HCT116 (cell line): ENCODE results near the gene CAPN9. TPM values are rescaled to one million over a fixed set of nuclear protein-coding genes. Genes with fewer than 3 reads are reported as not detected.

ENCODE experiments used
- ATAC-seq: fragments of 200-7000 bp; cut with Tn5 transposase; 2 replicates; pipeline ENCODE4 v1.9.1; 2020; ENCODE audit warnings: mild to moderate bottlenecking, moderate library complexity
- BruUV-seq: library from RNA; stranded (reverse); fragments of 400-500 nt; replicated peaks from 2 replicates; lab custom pipeline; 2021; lab: Mats Ljungman, UMichigan
- CTCF ChIA-PET: fragments of 300-600 bp; sonication (Branson Sonifier 250); formaldehyde crosslinking; loops from one replicate; lab custom pipeline; 2021; ENCODE audit warnings: antibody characterized with exemption; lab: Charles Lee
- POLR2A ChIA-PET: fragments of 300-600, 350-600 bp; sonication (Branson Sonifier 250); formaldehyde crosslinking; loops from one replicate; lab custom pipeline; 2021; ENCODE audit warnings: antibody characterized with exemption; lab: Charles Lee
- RAD21 ChIA-PET, 2 experiments: fragments of 300-600 bp; sonication (Branson Sonifier 250); formaldehyde crosslinking; loops; one replicate each; lab custom pipeline; 2023; ENCODE audit warnings: low total read pairs in 2 of 2; ENCODE audit not compliant: uncharacterized antibody in 2 of 2, unreplicated experiment in 2 of 2, low non-redundant PET in 1 of 2; lab: Charles Lee
- DNase-seq: peaks from one replicate; pipeline ENCODE4 v3.0.0-alpha.2; 2010; ENCODE audit warnings: low read depth, low spot score
- H2AFZ ChIP-seq: fragments of 200-600 bp; shearing (Covaris generic), sonication (generic); 2 replicates; pipeline ENCODE4 v1.6.1; 2017; ENCODE audit warnings: low read depth, mixed run types, mixed read lengths, antibody characterized with exemption, low read length; ENCODE audit not compliant: poor library complexity, severe bottlenecking
- H3K27ac ChIP-seq: 2 replicates; pipeline ENCODE4 v1.5.1; 2012; ENCODE audit warnings: low read depth, low read length
- H3K27me3 ChIP-seq: fragments of 200-600 bp; sonication (generic); 2 replicates; pipeline ENCODE4 v1.6.1; 2016; ENCODE audit warnings: mixed run types, low read length, mixed read lengths; ENCODE audit not compliant: insufficient read depth
- H3K36me3 ChIP-seq, 2 experiments: fragments of 200-500 bp in 1 of 2; fragments of 200-600 bp in 1 of 2; sonication (Bioruptor generic) in 1 of 2; sonication (generic) in 1 of 2; 2 replicates each; pipeline versions ENCODE4 v1.5.1 to v1.6.1; 2014 to 2016; ENCODE audit warnings: low read length in 2 of 2, inconsistent platforms in 1 of 2, mixed read lengths in 1 of 2, mixed run types in 1 of 2; ENCODE audit not compliant: insufficient read depth in 2 of 2, control insufficient read depth in 1 of 2
- H3K4me1 ChIP-seq, 2 experiments: fragments of 200-600 bp in 1 of 2; sonication (generic) in 1 of 2; 2 replicates each; pipeline versions ENCODE4 v1.5.1 to v1.6.1; 2012 to 2017; ENCODE audit warnings: low read length in 2 of 2, inconsistent platforms in 1 of 2, mild to moderate bottlenecking in 1 of 2, mixed read lengths in 1 of 2, mixed run types in 1 of 2, moderate library complexity in 1 of 2; ENCODE audit not compliant: insufficient read depth in 2 of 2, control insufficient read depth in 1 of 2
- H3K4me2 ChIP-seq: fragments of 200-600 bp; sonication (generic); 2 replicates; pipeline ENCODE4 v1.6.1; 2017; ENCODE audit warnings: mixed run types, low read length, mixed read lengths
- H3K4me3 ChIP-seq, 2 experiments: fragments of 200-600 bp in 1 of 2; sonication (generic) in 1 of 2; replicated peaks in 1 of 2; 2 replicates each; pipeline ENCODE4 v1.5.1; 2011 to 2016; ENCODE audit warnings: low read length in 2 of 2, control low read depth in 1 of 2, low read depth in 1 of 2, mild to moderate bottlenecking in 1 of 2, mixed read lengths in 1 of 2, mixed run types in 1 of 2
- H3K79me2 ChIP-seq: fragments of 200-600 bp; sonication (generic); 2 replicates; pipeline ENCODE4 v1.6.1; 2017; ENCODE audit warnings: mild to moderate bottlenecking, mixed run types, low read length, moderate library complexity, mixed read lengths; ENCODE audit not compliant: insufficient read depth
- H3K9ac ChIP-seq: fragments of 200-600 bp; sonication (generic); 2 replicates; pipeline ENCODE4 v1.6.1; 2016; ENCODE audit warnings: low read length, mixed read lengths
- H3K9me2 ChIP-seq: fragments of 200-600 bp; sonication (generic), shearing (Covaris generic); 2 replicates; pipeline ENCODE4 v1.6.1; 2017; ENCODE audit warnings: mixed run types, mild to moderate bottlenecking, moderate library complexity; ENCODE audit not compliant: insufficient read depth
- H3K9me3 ChIP-seq, 2 experiments: fragments of 200-500 bp in 1 of 2; fragments of 200-600 bp in 1 of 2; sonication (Bioruptor generic) in 1 of 2; sonication (generic) in 1 of 2; 2 replicates each; pipeline ENCODE4 v1.6.1; 2014 to 2017; ENCODE audit warnings: low read length in 2 of 2, mixed read lengths in 2 of 2, inconsistent platforms in 1 of 2, low read depth in 1 of 2, mild to moderate bottlenecking in 1 of 2, mixed run types in 1 of 2, moderate library complexity in 1 of 2; ENCODE audit not compliant: control insufficient read depth in 1 of 2, insufficient read depth in 1 of 2
- H4K20me1 ChIP-seq: fragments of 200-600 bp; sonication (generic), shearing (Covaris generic); 2 replicates; pipeline ENCODE4 v1.6.1; 2017; ENCODE audit warnings: mixed run types, mild to moderate bottlenecking, moderate library complexity; ENCODE audit not compliant: insufficient read depth
- CBX3 ChIP-seq: IDR thresholded peaks from 2 replicates; pipeline ENCODE4 v1.6.1; 2012; ENCODE audit warnings: low read depth
- CEBPB ChIP-seq: IDR thresholded peaks from 2 replicates; pipeline ENCODE4 v1.6.1; 2012; ENCODE audit warnings: low read depth
- ELF1 ChIP-seq: IDR thresholded peaks from 2 replicates; pipeline ENCODE4 v1.6.1; 2012; ENCODE audit warnings: low read depth, borderline replicate concordance
- EZH2 ChIP-seq: fragments of 200-600 bp; sonication (generic); IDR thresholded peaks from 2 replicates; pipeline ENCODE4 v1.6.1; 2017; ENCODE audit warnings: antibody characterized with exemption, mixed run types
- EZH2phosphoT487 ChIP-seq: fragments of 200-600 bp; IDR thresholded peaks from 2 replicates; pipeline ENCODE4 v1.6.1; 2018; ENCODE audit warnings: antibody characterized with exemption, borderline replicate concordance
- FOSL1 ChIP-seq: IDR thresholded peaks from 2 replicates; pipeline ENCODE4 v1.6.1; 2012; ENCODE audit warnings: low read depth
- JUND ChIP-seq: IDR thresholded peaks from 2 replicates; pipeline ENCODE4 v1.6.1; 2012
- POLR2A ChIP-seq: IDR thresholded peaks from 2 replicates; pipeline ENCODE4 v1.7.0; 2011; ENCODE audit warnings: borderline replicate concordance; ENCODE audit not compliant: insufficient read depth, insufficient read length; ENCODE audit errors: extremely low read depth
- SIN3A ChIP-seq: IDR thresholded peaks from 2 replicates; pipeline ENCODE4 v1.6.1; 2012; ENCODE audit warnings: low read depth
- TCF7L2 ChIP-seq: IDR thresholded peaks from 2 replicates; pipeline ENCODE4 v1.7.0; 2011; ENCODE audit warnings: borderline replicate concordance, inconsistent platforms; ENCODE audit not compliant: insufficient read depth, insufficient read length; ENCODE audit errors: extremely low read depth
- YY1 ChIP-seq: IDR thresholded peaks from 2 replicates; pipeline ENCODE4 v1.6.1; 2011; ENCODE audit warnings: low read length, low read depth, moderate library complexity, mild to moderate bottlenecking; ENCODE audit not compliant: insufficient replicate concordance; ENCODE audit errors: extremely low read depth
- ZNF274 ChIP-seq: fragments of 200-500 bp; sonication (Bioruptor generic); IDR thresholded peaks from 2 replicates; pipeline ENCODE4 v1.6.1; 2014; ENCODE audit warnings: mild to moderate bottlenecking, low read depth, low read length, inconsistent platforms
- intact Hi-C: fragments of 100-400 bp; cut with micrococcal nuclease; formaldehyde crosslinking; loops from 2 replicates; pipeline ENCODE4 v1.10.0; 2022
- total RNA-seq: library from RNA; stranded (reverse); gene quantifications from one replicate; pipeline ENCODE4 v1.2.1, GENCODE V29; 2021; ENCODE audit not compliant: unreplicated experiment
- TF ChIP-seq, protein P1 (sequence below): IDR thresholded peaks from 2 replicates; pipeline ENCODE4 v1.6.1; 2011; ENCODE audit warnings: mild to moderate bottlenecking, low read length, moderate library complexity; ENCODE audit not compliant: insufficient replicate concordance; ENCODE audit errors: extremely low read depth
- TF ChIP-seq, protein P2 (sequence below): IDR thresholded peaks from 2 replicates; pipeline ENCODE4 v1.6.1; 2012
- TF ChIP-seq, protein P3 (sequence below): IDR thresholded peaks from 2 replicates; pipeline ENCODE4 v1.6.1; 2012
- TF ChIP-seq, protein P4 (sequence below): IDR thresholded peaks from 2 replicates; pipeline ENCODE4 v1.6.1; 2012; ENCODE audit warnings: low read depth

CAPN9 gene
- total RNA-seq, 1 experiment from 2014 or later = not detected

DNA sequence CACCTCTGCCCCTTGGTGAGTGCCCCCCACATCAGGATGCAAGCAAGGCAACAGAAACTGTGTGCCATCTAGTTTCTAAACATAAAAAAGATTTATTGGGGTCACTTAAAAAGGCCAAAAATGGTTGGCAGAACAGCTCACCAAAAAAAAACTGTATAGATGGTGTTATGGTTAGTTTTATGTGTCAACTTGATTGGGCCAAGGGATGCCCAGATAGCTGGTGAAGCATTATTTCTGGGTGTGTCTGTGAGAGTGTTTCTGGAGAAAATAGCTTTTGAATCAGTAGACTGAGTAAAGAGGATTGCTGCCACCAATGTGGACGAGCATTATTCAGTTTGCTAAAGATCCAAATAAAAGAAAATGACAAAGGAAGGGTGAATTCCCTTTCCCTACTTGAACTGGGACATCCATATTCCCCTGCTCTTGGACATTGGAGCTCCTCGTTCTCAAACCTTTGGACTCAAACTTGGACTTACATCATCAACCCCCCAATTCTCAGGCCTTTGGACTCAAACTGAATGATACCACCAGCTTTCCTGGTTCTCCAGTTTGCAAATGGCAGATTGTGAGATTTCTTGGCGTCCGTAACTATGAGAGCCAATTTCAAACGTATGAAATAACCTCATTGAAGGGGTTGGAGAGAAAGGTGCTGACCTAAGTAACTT, 16.9 kb downstream of the CAPN9 start:
- no peaks in the 10 kb centered on the region for H3K27me3 ChIP-seq
- ChIA-PET RAD21 (no interaction called here), POLR2A (no interaction called here)
- H3K4me1 ChIP-seq = no peaks in the 10 kb centered on the region
- no peaks in the 10 kb centered on the region for H3K79me2 ChIP-seq
- H3K9ac ChIP-seq = no peak overlapping the region
- intact Hi-C loops = no loop called here
- no peaks in the 10 kb centered on the region for H4K20me1 ChIP-seq
- H3K4me3 ChIP-seq = no peak overlapping the region
- no peak overlapping the region for H2AFZ ChIP-seq
- ATAC-seq = no peak
- H3K27ac ChIP-seq = no peak overlapping the region
- no peaks in the 10 kb centered on the region for H3K36me3 ChIP-seq
- no peaks in the 10 kb centered on the region for H3K9me2 ChIP-seq
- TF ChIP-seq CBX3 = no peak
- TF ChIP-seq TCF7L2 = no peak
- TF ChIP-seq EZH2phosphoT487 = no peak
- TF ChIP-seq, protein P1, sequence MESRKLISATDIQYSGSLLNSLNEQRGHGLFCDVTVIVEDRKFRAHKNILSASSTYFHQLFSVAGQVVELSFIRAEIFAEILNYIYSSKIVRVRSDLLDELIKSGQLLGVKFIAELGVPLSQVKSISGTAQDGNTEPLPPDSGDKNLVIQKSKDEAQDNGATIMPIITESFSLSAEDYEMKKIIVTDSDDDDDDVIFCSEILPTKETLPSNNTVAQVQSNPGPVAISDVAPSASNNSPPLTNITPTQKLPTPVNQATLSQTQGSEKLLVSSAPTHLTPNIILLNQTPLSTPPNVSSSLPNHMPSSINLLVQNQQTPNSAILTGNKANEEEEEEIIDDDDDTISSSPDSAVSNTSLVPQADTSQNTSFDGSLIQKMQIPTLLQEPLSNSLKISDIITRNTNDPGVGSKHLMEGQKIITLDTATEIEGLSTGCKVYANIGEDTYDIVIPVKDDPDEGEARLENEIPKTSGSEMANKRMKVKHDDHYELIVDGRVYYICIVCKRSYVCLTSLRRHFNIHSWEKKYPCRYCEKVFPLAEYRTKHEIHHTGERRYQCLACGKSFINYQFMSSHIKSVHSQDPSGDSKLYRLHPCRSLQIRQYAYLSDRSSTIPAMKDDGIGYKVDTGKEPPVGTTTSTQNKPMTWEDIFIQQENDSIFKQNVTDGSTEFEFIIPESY = no peak
- TF ChIP-seq EZH2 = no peak
- TF ChIP-seq, protein P2, sequence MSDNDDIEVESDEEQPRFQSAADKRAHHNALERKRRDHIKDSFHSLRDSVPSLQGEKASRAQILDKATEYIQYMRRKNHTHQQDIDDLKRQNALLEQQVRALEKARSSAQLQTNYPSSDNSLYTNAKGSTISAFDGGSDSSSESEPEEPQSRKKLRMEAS = no peak
- TF ChIP-seq, protein P3, sequence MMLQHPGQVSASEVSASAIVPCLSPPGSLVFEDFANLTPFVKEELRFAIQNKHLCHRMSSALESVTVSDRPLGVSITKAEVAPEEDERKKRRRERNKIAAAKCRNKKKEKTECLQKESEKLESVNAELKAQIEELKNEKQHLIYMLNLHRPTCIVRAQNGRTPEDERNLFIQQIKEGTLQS = no peak
- TF ChIP-seq SIN3A = no peak
- TF ChIP-seq, protein P4, sequence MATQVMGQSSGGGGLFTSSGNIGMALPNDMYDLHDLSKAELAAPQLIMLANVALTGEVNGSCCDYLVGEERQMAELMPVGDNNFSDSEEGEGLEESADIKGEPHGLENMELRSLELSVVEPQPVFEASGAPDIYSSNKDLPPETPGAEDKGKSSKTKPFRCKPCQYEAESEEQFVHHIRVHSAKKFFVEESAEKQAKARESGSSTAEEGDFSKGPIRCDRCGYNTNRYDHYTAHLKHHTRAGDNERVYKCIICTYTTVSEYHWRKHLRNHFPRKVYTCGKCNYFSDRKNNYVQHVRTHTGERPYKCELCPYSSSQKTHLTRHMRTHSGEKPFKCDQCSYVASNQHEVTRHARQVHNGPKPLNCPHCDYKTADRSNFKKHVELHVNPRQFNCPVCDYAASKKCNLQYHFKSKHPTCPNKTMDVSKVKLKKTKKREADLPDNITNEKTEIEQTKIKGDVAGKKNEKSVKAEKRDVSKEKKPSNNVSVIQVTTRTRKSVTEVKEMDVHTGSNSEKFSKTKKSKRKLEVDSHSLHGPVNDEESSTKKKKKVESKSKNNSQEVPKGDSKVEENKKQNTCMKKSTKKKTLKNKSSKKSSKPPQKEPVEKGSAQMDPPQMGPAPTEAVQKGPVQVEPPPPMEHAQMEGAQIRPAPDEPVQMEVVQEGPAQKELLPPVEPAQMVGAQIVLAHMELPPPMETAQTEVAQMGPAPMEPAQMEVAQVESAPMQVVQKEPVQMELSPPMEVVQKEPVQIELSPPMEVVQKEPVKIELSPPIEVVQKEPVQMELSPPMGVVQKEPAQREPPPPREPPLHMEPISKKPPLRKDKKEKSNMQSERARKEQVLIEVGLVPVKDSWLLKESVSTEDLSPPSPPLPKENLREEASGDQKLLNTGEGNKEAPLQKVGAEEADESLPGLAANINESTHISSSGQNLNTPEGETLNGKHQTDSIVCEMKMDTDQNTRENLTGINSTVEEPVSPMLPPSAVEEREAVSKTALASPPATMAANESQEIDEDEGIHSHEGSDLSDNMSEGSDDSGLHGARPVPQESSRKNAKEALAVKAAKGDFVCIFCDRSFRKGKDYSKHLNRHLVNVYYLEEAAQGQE = no peak
- no peak for TF ChIP-seq JUND
- no peak for TF ChIP-seq ZNF274
- no peak for TF ChIP-seq ELF1
- TF ChIP-seq POLR2A = no peak
- TF ChIP-seq CEBPB = no peak
- TF ChIP-seq YY1 = no peak
- TF ChIP-seq FOSL1 = no peak
- TF ChIP-seq, all 23 proteins: peak for 0
- Histone ChIP-seq H3K9me3 (no peaks in the 10 kb centered on the region), H3K4me2 (no peak overlapping the region)
- BruUV-seq = no TSS peak
- CTCF ChIA-PET = interaction anchor here (1.6 kb wide), 1 partner anchor 9 kb away, joined by 4 read pairs; no protein-coding TSS in a partner anchor
- no peak for DNase-seq
